Sigmoid colon (tissue), 4 donors: Measurements from ENCODE around the gene USP32.
"Not testable (repeated sequence)": the region's sequence is repeated elsewhere in the genome, so short reads cannot be mapped to it uniquely, and the experiment has no call there.

Experiments
- POLR2A ChIP-seq, 2 donors: fragments of 450-650 bp; IDR thresholded peaks; one replicate each; pipeline ENCODE4 v1.6.1; 2016; ENCODE audit warnings: antibody characterized with exemption in 2 of 2, mild to moderate bottlenecking in 2 of 2, moderate library complexity in 2 of 2
- POLR2AphosphoS5 ChIP-seq, 4 donors: sonication (generic); formaldehyde crosslinking; IDR thresholded peaks; one replicate each; pipeline ENCODE4 v1.6.1; 2017; ENCODE audit warnings: antibody characterized with exemption in 4 of 4
- TF ChIP-seq, protein P1 (sequence below), 4 experiments: fragments of 450-650 bp in 3 of 4; fragments of 200-600 bp in 1 of 4; IDR thresholded peaks; one replicate each; pipeline ENCODE4 v1.5.1; 2016 to 2019; ENCODE audit warnings: antibody characterized with exemption in 4 of 4, mild to moderate bottlenecking in 3 of 4, moderate library complexity in 2 of 4

DNA sequence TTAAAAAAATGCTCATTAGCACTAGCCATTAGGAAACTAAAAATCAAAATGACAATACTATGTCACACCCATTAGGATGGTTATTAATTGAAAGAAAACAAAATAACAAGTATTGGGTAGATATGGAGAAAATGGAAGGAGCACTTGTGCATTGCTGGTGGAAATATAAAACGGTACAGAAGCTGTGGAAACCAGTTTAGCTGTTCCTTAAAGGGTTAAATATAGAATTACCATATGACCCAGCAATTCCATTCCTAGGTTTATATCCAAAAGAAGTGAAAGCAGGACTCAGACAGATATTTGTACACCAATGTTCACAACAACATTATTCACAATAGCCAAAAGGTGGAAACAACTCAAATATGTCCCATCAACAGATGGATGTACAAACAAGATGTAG lies 13.7 kb downstream of the USP32 start:
- TF ChIP-seq, protein P1, sequence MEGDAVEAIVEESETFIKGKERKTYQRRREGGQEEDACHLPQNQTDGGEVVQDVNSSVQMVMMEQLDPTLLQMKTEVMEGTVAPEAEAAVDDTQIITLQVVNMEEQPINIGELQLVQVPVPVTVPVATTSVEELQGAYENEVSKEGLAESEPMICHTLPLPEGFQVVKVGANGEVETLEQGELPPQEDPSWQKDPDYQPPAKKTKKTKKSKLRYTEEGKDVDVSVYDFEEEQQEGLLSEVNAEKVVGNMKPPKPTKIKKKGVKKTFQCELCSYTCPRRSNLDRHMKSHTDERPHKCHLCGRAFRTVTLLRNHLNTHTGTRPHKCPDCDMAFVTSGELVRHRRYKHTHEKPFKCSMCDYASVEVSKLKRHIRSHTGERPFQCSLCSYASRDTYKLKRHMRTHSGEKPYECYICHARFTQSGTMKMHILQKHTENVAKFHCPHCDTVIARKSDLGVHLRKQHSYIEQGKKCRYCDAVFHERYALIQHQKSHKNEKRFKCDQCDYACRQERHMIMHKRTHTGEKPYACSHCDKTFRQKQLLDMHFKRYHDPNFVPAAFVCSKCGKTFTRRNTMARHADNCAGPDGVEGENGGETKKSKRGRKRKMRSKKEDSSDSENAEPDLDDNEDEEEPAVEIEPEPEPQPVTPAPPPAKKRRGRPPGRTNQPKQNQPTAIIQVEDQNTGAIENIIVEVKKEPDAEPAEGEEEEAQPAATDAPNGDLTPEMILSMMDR (IDR thresholded peaks at IDR 0.05) = not testable (repeated sequence)
- not testable (repeated sequence) for TF ChIP-seq POLR2A, POLR2AphosphoS5 (IDR thresholded peaks at IDR 0.05)
